CD4-positive, alpha-beta T cell treated with Interleukin-1 beta for 1 hour (primary cell): ENCODE results near the gene ATXN1.
A peak's percentile ranks its signal among the peaks of the same experiment; 100 is the strongest.
"Not testable (repeated sequence)": the region's sequence is repeated elsewhere in the genome, so short reads cannot be mapped to it uniquely, and the experiment has no call there.

ENCODE experiments used
- DNase-seq, 2 donors: peaks; one replicate each; pipeline ENCODE4 v3.0.0-alpha.2; 2020 to 2022

ATXN1 gene

GRCh38 chr6:16468991-16469615 is 292.2 kb downstream of the ATXN1 start:
- DNase-seq: no peak

- no peak for DNase-seq
Observed at GRCh38 chr6:16466800-16467553, 294.3 kb downstream of the ATXN1 start.

DNA sequence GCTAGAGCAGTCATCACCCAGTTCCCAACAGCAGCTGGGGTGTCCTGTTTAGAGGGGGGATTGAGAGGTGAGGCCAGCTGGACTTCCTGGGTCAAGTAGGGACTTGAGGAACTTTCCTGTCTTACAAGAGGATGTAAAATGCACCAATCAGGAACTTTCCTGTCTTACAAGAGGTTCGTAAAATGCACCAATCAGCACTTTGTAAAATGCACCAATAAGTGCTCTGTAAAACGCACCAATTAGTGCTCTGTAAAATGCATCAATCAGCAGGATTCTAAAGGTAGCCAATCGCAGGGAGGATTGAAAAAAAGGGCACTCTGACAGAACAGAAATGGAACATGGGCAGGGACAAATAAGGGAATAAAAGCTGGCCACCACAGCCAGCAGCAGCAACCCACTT is 297.2 kb downstream of the ATXN1 start:
- no peak for DNase-seq

GRCh38 chr6:16463246-16463645 is 298.0 kb downstream of the ATXN1 start:
- DNase-seq: not testable (repeated sequence)

DNA sequence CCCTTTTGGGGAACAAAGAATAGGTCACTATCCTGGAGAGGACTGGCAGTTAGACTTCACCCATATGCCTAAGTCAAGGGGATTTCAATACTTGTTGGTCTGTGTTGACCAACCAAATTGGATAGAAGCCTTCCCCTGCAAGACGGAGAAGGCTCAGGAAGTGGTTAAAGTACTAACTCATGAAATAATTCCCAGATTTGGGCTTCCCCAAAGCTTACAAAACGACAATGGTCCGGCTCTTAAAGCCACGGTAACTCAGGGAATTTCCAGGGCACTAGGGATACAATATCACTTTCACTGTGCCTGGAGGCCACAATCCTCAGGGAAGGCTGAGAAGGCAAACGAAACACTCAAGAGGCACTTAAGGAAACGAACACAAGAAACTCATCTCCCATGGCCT is 299.8 kb downstream of the ATXN1 start:
- no peak for DNase-seq

DNA sequence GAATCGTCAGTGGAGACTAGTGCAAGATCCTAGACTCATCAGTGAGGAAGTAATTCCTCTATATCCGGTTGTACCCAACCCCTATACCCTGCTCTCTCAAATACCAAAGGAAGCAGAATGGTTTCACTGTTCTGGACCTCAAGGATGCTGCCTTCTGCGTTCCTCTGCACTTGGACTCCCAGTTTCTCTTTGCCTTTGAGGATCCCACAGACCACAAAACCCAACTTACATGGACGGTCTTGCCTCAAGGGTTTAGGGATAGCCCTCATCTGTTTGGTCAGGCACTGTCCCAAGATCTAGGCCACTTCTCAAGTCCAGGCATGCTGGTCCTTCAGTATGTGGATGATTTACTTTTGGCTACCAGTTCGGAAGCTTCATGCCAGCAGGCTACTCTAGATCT is 301.8 kb downstream of the ATXN1 start:
- not testable (repeated sequence) for DNase-seq

DNA sequence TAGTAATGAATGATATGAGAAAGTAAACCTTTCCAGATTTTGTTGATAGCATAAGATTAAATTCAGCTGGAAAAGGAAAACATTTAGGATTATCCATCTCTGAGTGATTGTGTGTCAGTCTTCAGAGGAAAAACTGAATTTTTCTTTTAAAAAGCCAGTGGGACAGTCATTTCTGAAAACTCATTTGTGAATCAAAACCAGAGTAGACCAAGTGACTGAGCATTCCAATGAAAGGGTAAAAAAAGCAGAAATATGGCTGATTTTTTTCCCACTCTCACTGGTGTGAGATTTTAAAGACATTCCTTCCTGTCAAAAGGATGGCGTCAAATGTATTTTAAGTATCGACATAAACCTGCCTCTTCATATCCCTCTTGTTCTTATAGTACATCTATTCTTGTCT is 308.9 kb downstream of the ATXN1 start:
- no peak for DNase-seq

- no peak for DNase-seq
Observed at GRCh38 chr6:16450821-16451220, 310.4 kb downstream of the ATXN1 start.

DNA sequence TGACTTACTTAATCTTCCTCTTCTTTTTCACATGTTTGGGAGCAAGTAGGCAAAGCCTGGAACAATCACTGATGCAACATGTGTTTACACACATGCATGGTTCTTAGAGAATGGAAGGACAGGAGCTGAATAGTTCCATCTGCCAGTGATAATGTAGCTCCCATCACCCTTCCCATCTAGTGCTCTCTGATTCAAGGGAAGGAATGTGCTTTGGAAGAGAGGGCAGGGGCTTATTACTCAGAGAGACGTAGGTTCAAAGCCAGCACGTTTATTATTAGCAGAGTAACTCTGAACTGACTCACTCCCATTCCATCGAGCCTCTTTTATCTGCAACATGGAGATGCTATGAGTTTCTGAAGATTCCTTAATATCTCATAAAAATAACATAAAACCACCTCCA is 311.0 kb downstream of the ATXN1 start:
- DNase-seq: no peak

DNA sequence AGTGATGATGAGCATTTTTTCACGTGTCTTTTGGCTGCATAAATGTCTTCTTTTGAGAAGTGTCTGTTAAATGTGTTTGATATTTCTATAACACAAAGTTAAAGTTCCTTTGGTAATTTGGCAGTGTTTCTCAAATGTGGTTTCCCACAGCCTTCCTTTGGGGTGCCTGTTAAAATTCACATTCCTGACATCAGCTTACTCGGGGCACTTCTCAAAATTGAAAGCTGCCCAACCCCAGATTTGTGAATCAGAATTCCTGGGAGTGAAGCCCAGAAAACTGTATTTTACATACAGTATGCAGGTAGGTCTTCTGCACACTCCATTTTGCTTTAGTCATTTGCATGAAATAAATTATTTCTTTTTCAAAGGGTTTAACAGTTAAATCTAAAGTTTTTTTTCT is 315.0 kb downstream of the ATXN1 start:
- no peak for DNase-seq

DNA sequence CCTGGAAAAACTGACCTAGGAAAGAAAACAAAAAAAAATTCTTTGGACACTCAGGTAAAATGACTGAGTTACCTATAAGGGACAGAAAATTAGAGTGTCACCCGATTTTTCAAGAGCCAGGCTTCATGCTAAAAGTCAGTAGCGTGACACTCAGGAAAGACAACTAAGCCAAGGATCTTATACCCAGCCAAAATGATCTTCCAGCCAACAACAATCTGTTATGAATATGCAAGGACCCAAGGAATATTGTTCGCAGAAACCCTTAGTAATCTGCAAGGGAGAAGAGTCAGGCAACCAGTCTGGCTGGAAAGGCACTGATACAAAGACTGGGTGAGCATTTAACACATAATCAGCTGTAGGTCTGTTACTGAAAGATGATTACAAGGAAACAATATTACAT is 319.2 kb downstream of the ATXN1 start:
- DNase-seq: no peak

DNA sequence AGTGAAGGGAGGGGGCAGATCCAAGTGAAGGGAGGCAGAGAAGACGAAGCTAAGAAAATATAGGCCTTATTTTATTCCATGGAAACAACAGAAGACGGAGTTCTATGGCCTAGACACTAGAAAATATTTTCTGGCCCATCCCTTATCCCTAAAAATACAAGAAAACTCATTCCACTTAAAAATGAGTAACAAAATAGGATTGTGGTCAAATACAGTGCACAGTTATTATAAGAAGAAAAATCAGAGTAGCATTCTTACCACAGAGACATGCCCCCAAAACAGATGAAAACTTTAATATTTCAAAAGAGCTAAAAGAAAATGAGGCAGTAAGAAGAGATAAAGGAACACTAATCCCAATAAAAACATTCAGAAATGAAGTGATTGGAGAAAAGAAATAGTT is 320.0 kb downstream of the ATXN1 start:
- no peak for DNase-seq

DNA sequence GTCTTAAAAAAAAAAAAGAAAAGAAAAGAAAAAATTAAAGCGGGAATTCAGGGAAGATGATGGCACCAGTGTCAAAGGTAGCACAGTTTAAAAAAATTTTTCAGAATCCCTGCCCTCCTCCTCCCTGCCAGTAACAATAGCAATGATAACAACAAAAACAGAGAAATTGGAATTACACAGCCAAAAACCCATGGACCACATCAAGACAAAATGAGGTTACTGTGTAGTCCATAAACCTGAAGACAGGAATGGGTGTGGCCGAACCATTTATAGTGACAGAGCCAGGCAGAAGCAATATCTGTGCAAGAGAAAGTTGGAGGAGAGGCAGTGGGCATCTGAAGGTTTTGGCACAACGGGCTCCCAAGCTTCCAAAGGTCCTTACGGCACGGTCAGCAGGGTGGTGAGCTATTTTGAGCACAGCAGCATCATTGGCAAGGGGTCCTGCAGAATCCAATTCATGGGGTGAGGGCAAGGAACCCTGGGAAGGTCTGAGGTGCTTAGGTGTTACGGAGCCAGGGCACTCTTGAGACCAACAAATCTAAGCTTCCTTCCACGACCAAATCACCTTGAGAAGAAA is 320.5 kb downstream of the ATXN1 start:
- DNase-seq: peak in 1 of 2 donors; percentile 43

- DNase-seq: peak in 1 of 2 donors; percentile 45
Observed at GRCh38 chr6:16438718-16439591, 322.3 kb downstream of the ATXN1 start.

DNA sequence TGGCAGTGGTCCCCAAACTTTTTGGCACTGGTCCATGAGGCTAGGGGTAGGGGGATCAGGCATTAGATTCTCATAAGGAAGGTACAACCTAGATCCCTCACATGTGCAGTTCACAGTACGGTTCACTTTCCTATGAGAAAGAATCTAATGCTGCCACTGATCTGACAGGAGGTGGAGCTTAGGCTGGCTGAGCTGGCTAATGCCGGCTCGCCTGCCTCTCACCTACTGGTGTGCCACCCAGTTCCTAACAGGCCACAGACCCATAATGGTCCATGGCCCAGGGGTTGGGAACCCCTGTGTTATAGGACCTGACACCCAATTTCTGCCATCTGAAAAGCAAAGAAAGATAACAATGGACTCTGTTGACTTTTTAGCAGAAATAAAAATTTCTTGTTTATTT is 323.3 kb downstream of the ATXN1 start:
- DNase-seq: peak; percentile 36 to 58

DNA sequence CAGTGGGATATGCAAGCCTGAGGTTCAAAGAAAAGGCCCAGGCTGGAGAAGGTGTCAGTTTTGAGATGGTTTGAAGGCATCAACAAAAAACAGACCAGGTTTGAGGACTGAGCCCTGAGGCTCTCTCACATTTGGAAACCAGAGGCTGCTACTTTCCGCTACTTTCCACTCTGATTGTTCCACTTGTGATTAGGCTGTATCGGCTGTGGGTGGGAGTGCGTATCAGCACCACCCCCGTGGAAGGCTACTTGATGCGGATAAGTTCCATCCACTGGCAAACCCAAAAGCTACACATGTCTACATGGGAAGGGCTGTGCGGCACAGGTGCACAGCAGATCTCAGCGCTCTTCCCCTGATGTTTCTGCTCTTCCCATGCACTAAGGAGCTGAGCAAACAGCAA is 324.2 kb downstream of the ATXN1 start:
- DNase-seq: no peak

DNA sequence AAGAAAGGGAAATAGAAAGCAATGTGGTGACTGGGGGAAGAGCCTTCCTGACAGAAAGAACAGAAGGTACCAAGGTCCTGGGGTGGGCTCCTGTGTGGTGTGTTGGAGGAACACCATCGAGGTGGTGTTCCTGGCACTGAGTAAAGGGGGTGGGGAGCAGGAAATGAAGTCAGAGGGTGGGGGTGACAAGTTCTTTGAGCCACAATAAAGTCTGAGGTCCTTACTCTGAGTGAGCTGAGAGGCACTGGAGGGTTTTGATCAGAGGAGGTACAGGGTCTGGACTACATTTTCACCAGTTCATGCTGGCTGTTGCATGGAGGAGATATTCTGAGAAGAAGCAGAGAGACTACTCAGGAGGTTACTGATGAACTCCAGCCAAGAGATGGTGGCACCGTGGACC is 324.7 kb downstream of the ATXN1 start:
- peak; percentile 41 to 69 for DNase-seq

- no peak for DNase-seq
Observed at GRCh38 chr6:16434885-16435284, 326.4 kb downstream of the ATXN1 start.

GRCh38 chr6:16433338-16433890 is 327.8 kb downstream of the ATXN1 start:
- no peak for DNase-seq

- DNase-seq: no peak
Observed at GRCh38 chr6:16432075-16433032, 328.9 kb downstream of the ATXN1 start.

GRCh38 chr6:16431106-16431505 is 330.2 kb downstream of the ATXN1 start:
- no peak for DNase-seq
